NCI-H2029 treated with DMSO at 0.1 percent for 48 hours (cell line): Measurements from ENCODE around the gene CDON.

ENCODE experiments used
- DNase-seq: peaks from one replicate; lab custom pipeline; 2025; lab: John Stamatoyannopoulos, UW

The CDON gene

DNA sequence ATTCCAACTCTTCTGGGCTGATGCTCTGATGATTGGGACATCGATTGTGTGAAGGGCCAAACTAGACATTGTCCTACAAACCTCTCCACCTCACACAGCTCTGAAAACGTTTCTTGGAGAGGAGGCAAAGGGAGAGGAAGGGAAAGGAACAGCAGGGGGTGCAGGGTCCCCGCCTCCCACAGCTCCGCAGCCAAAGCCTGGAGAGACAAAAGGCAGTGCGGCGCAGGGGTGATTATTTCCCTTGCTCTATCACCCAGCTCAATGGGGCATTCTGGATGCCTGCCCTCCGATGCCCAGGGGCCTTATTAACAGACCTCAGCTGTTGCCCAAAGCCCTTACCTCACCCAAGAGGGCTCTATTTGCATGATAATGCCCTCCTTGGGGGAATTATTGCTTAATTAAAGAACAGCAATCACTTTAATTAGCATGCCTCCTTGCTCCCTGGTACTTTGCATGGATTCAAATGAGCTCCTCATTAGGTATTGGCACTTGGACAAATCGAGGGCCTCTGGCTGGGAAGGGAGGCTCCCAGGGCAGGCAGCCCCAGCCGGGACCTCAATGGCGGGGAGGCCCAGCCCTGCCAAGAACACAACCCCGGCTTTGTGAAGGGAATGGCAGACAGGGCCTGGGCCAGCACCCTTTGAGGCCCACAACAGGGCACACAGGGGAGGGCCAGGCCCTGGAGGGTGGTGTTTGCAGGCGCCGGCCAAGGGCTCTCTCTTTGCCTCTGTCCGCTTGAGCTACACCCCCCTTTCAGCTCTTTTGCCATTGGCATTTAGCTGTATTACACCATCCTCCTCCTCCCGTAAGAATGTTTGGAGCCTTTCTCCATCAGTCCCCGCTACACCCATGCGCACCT is 19.8 kb upstream of the CDON start:
- peak; percentile 11 for DNase-seq

DNA sequence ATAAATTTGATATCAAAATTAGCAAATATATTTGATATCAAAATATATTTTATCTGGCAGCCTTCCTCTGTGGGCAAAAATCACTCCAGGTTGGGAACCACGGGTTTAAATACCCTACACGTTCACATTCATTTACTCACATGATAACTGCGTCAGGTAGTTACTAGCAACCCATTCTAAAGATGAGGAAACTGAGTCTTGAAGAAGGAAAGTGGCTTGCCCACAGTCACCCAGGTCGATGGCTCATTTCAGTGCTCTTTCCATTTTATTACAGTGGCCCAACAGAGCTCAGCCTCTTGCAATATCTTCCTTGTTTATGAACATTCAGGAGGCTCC is 19.2 kb upstream of the CDON start:
- DNase-seq: no peak

DNA sequence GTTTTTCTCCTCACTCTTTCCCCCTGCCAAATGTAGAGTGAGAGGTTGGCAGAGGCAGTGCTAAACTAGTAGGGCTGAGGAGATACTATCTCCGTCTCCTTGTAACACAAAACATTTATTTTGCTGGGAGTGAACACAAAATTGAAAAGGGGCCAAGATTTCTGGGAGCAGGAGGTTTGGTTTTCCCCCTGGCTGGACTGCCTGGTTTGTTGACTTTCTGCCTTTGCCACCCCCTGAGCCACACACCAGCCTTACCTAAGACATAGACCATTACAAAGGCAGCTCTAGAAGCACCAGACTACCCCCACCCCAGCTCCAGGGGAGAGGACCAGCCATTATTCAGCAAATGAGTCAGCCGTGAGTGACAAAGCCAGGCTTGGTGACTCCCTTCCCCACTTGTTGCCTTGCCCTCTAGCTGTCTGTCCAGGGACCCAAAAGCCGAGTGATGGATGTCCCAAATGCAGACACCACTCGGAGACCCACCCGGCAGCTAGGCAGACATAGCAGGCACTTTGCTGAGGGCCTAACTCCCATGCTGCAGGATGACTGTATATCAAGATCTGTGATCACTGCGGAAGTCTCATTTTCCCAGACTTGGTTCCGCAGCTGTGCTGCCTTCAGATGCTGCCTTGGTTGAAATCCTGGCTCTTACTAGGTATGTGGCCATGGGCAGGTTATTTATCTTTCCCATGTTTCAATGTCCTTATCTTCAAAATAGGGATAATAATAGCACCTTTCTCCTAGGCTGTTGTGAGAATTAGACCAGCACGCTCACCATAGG is 17.7 kb upstream of the CDON start:
- DNase-seq: peak; percentile 89

DNA sequence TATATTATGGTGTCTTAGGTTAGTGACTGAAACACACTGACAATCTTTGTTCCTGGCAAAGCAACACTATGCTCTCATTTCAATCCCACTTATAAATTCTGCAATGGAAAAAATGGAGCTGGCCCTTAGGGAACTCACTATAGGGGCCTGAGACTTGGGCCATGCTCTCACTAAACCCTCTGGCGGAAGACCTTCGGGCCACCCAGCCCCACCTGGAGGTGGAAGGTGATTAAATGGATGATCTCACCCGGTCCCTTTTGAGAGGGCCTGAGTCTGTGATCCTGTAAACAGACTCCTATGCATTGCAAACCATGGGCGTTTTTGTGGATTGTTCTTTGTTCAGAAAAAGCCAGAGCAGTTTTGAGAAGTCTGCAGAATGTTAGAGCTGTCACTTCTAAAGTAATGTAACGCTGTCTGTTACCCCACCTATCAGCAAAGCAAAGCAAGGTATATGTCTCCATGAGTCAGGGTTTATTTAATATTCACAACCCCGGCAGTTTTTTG is 17.0 kb upstream of the CDON start:
- peak; percentile 82 for DNase-seq

DNA sequence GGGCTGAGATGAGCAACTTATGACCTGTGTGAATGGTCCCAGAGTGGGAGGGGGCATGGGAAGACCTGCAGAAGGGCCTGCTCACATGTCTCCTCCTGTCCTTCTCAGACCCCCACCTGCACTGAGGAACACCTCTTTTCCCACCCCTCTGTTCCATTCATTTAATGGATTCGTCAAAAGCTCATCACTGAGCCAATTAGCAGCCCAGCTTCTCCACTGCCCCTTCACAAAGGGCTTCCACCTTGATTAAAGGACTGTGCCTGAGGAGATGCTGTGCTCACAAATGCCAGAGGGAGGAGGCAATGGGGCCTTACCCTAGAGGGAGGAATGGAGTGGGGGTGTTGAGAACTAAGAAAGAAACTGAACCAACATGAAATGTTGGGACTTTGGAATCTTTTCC is 14.0 kb upstream of the CDON start:
- no peak for DNase-seq

DNA sequence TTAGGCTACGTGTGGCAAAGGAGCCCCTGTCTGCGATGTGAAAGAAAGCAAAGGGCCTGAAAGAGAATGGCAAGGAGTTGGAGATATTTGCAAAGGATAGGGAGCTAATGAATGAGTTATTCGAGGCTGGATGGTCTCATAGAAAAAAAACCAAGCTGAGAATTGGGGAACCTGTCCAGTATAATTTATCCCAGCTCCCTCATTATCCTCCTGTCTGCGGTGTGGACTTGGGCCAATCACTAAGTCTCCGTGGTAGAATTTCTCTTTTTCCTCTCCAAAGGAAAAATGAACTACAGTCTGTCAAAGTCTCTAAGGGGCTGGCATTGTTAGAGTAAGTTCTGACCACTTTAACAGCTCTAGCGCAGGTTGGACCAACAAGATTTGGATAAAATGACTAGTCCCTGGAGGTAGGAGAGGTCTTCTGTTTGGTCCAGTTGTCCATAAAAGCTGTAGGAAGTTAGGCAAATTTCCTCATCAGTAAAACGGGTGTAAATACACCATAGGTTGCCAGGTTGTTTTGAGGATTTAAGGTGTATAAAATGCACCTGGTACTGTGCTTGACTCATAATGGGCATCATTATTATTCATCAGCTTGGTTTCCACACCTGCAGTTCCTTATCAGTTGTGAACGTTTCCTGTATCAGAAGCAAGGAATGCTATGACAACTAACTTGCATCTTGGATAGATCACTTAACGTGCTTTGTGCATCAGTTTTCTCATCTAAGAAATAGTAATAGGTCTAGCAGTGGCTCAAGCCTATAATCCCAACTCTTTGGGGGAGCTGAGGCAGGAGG is 10.3 kb upstream of the CDON start:
- DNase-seq: no peak

DNA sequence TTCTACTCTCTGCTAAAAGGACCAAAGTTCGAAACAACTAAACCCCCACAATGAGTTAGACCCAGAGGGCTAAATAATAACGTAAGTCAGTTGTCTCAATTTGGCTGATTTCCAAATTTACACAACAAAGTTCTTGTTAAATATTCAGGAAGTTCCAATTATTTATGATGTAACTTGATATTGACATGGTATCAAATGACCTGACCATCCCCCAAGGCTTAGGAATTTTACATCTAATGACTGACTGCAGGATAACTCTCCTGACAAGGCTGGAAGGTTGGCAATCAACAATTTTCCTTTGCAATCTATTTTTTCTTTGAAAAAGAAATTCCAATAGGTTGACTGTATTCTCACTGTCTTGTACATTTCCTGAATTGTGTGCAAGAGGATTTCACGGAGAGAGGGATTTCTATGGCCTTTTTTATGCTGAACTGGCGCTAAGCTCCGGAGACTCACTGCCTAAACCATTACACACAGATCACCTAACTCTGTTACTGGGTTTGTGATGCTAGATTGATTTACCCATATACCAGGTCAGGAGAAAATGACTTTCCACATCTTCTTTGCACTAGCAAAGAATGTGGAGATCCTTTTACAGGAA is 9.6 kb upstream of the CDON start:
- DNase-seq: peak; percentile 11

DNA sequence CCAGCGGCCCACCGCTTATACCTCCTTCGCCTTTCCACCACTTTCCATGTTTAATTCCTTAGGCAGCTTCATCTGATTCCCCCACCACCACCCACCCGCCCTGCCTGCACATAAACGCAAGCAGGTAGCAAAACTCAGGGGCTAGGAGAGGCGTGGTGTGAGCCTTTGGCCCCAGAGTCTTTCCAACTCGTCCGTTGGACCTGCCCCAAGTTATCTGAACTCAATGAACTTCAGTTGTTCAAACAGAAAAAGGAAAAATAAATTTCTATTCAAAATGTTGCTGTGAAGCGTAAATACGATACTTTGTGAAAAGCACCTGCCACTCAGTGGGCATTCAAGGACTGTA is 814 bp upstream of the CDON start:
- no peak for DNase-seq

DNA sequence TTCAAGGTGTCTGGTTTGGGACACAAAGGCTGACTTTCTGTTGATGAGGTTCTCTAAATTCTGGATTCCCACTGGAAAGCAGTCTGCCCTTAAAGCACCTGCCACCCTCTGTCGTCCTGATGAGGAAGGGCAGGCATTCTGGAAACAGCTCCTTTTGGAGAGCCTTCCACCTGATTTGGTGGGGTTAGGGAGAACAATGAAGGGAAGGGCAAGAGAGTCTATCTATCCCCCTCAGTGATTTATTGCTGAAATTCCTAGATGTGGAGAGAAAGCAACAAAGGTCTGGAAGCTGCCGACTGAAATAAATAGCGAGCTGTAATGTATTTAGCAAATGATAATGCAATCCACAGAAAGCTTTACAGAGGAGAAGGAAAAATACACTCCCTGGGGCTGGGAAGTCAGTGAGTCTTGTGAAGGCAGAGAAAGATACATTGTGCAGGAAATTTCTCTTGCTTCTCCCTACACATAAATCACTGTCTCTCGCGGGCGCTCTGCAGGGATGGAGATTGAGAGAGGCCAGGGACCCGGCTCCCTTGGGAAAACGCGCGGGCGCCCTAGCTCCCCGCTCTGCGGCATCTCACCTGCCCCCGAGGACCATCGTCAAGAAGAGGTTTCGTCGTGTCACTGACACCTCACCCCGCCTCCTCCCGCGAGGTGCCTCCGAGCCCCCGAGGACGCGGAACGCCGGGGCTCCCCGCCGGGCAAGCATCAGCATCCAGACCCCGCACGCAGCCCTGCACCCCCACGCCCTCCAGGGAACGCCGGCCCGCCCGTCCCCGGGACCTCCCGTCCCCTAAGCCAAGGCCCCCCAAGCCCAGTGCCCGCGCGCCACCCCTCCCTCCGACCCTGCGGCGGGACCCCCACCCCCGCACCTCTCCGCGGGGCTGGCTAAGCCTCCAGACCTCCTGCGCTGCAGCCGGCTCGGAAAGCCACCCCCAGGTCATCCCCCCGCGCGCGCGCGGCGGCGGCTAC is 673 bp downstream of the CDON start:
- peak; percentile 55 for DNase-seq

DNA sequence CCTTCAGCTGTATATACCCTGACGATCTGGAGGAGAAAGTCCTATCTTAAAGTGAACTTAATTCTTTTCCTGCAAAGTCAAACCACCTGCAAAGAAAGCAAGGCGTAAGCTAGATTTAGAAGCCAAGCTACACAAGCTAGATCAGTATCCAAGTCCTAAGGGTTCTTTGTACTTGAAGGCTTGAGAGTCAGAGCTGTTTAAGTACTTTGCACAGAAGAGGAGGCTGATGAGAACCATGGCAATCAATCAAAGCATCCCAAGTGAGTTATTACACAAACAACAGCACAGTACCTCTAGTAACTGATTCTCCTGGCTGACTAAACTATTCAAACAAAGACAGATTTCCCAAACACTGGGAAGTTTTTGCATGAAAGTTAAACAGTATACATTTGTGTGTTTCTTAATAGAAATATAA is 1.9 kb downstream of the CDON start:
- peak; percentile 28 for DNase-seq

DNA sequence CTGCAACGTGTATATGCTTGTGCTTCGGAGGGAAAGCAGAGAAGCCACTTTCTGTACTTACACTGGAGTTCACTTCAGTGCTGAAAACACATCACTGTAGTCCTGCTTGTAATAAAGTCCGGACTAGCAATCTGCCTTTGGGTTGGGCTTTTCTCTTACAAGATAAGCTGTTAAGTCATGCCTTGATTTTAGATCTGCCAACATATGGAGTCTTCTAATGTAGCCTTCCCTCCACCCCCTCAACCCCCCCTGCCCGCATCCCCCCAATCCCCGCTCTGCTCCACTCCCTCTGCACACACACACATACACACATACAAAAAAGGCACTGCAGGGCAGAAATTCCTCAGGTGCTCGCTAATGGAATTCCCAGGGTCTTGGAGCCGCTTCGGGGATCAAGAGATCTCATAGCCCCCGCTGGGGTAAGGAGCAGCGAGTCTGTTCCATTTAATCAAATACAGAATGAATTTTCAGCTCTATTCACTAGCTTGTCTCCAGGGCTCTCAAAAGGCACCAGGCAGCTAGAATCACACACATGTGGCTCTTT is 3.4 kb downstream of the CDON start:
- DNase-seq: no peak

DNA sequence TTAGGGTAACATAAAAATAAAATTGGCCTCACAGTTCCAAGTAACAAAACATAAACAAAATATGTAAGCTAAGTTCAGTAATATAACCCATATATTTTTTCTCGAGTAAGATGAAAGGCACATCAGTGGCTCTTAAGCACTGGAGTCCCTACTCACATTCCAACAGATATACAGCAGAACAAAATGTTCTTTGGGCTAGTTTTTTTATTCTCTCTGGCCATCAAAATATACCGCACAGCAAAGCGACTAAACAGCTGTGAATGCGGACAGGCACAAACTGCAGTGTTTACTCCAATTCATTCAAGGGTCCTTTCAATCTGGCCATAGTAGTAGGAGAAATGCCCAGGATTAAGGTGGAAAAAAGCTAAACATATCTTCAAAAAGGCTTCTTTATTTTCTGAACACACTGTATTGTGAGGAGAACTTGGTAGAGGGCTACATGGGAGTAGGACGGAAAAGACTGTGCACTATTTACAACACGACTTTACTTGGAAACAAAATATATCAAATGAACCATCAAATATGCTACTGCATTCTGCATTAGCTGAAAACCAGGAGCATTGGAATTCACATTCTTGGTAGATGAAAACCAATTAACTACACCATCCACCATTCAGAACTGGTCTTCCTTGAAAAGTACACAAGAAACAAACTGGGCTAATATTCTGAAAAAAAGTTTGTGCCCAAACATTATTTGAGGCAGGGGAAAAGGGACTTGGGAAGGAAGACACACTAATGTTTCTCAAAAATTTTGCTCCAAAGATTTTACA is 4.4 kb downstream of the CDON start:
- no peak for DNase-seq

DNA sequence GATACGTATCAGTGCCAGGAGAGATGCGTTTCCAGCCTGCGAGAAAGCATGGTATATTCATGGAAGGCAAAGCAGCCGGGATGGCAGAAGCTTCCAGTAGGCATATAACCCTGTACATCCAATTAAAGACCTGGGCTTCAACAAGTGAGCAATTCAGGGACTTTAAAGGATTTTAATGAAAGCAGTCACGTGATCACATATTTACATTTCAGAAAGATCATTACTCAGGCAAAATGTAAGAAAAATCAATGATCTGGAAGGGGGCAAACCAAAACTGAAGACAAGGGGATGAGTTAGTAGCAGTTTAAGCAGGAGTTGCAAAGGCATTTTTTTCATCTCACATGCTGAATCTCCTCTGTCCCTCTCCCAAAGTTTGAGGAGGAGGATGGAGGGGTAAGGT is 7.8 kb downstream of the CDON start:
- DNase-seq: no peak

DNA sequence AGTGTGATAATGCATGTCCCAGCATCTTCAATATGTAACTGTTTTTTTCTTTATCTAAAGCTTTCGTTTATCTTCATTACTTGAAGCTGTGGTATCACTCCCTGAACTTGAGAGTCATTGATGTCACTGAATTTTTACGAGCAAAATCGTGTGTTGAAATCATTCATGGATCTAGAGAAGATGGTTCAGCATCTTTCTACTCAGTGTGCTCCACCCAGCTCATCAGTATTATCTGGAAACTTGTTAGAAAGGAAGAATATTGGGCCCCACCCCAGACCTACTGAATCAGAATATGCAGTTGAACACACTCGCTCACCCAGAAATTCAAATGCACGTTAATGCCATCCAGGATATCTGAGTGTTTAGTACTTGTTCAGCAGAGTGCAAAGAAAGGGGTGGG is 8.3 kb downstream of the CDON start:
- no peak for DNase-seq

DNA sequence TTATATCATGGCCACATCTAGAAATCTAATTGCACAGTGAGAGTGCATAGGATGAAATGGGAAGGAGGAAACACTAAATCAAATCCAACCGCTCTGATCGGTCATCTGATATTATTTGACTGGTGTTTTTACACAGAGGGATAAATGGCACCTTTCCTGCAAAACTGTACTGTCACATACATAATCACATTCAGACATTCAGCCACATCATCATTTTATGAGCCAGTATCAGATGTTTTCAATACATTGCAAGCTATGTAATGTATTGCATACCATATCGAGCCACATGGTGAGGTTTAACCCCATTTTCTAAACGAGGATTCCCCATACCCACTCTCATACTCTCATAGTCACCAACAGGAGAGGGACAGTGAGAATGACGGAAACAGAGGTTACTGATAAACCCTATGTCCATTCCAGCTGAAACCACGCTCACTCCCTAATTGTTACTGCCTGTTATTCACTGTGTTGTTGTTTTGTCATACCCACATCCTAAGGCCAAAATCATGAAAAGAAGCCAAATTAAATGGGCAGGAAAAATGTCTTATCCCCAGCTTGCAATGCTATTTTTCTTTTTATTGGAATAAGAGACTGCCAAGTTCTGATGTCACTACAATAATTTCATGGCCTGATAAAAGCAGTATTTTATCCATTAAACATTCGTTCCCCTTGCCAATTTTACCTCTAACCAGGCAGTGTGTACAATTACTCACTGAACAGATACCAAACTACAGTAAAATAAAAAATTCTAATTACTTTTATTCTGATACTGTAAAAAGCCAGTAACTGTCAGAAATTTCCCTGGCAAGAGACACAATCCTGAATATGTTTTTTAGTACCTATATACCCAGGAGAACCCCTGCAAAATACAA is 9.0 kb downstream of the CDON start:
- no peak for DNase-seq

DNA sequence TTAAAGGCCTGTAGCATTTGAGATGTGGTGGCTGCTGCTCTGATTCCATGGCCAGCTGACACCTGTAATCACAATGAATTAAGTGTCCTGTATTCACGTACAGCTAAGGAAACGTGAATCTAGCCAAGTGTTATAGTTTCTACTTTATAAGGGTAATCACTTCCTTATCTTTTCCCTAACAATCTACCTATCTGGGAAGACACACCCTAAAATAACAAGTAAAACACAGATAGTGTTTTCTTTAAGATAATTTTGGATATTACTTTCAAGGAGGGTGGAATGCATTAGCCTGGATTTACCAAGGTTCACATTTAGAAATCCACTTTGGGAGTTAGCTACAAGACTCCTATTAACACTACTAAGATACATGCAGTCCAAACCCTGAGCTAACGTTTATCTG is 11.5 kb downstream of the CDON start:
- DNase-seq: no peak

DNA sequence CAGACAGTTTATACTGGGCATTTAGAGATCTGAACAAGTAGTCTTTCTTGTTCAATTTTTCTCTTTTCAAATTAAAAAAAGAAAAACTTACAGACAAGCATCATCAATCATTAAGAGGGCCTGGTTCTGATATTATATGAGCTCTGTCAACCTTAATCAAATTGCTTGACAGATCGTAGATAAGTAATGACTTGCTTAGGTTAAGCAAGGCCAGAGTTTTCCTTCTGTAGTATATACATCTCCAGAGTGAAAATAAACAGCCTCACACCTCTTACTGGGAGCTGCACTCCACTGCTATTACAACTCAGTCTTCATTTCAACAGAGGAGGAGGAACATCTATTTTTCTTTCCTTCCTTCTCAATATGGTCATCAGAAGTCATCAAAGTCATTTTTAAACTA is 13.5 kb downstream of the CDON start:
- DNase-seq: no peak

DNA sequence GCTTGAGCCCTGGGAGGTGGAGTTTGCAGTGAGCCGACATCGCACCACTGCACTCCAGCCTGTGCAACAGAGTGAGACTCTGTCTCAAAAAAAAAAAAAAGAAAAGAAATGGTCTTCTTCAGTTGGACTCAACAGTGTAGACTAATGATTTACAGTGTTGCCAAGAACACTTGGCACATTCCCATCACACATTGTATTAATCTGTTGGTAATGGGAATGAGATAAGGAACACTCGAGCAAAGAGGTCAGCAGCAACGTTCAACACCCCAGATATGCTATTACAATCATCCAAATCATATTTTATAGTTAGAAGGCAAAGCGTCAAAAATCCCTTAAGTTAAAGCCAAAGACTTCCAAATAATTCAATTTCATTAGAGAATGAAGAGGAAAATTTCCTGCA is 14.5 kb downstream of the CDON start:
- no peak for DNase-seq
